ENCODE data around the gene IL34. TPM values are rescaled to one million over a fixed set of nuclear protein-coding genes. Genes with fewer than 3 reads are reported as not detected.
A peak's percentile ranks its signal among the peaks of the same experiment; 100 is the strongest.

The IL34 gene
- total and polyA plus RNA-seq, 2 of the 8 experiments (the other 6 are each of a cell fraction or from before 2014, with no cell fraction given) = 4.6 to 5.6 TPM

DNA sequence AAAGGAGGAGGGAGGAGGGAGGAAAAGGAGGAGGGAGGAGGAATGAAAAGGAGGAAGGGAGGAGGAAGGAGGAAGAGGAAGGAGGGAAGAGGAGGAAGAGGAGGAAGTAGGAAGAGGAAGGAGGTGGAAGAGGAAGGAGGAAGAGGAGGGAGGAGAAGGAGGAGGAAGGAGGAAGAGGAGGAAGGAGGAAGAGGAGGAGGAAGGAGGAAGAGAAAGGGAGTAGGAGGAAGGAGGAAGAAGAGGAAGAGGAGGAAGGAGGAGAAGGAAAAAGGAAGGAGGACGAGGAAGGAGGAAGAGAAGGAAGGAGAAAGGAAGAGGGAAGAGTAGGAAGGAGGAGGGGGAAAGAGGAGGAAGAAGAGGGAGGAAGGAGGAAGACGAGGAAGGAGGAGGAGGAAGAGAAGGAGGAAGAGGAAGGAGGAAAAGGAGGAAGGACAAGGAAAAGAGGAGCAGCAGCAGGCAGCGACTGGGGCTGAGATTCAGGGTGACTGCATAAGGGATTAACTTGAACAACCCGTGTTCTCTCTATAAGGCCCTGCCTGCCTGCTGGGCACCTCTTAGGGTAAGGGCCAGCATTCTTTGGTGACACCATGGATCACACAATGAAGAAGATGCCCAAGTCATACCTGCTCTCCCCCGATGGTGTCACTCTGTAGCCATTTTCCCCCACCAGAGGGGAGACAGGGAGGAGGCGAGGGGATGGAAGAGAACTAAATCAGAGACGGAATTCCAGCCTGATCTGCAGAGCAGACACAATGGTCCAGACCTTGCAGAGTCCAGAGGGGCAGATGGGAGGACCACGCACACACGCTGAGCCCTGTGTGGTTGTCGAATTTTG is 1.4 kb upstream of the IL34 start:
- no peak overlapping the region for H3K4ac ChIP-seq (replicated peaks; ENCODE audit: insufficient read length, low read depth, low read length)
- ChIA-PET CTCF (ENCODE audit: partially characterized antibody) (interaction anchor here (1.5 kb wide), 1 partner anchor 66 kb away, joined by 6 read pairs; no protein-coding TSS in a partner anchor), POLR2A (ENCODE audit: partially characterized antibody) (interaction anchor here (1.8 kb wide), 1 partner anchor 29 kb away, joined by 10 read pairs; no protein-coding TSS in a partner anchor)
- H3K18ac ChIP-seq (ENCODE audit: extremely low read depth, low read length) = no peak overlapping the region; the same call in 1 of the 2 replicates
- no peak overlapping the region for H3K23ac ChIP-seq (ENCODE audit: insufficient read length)
- peak overlapping the region; percentile 67; the same call in 1 of the 2 replicates for H2AK5ac ChIP-seq (ENCODE audit: low read depth, low read length)
- H3K4me3 ChIP-seq (ENCODE audit: extremely low read depth in 1 of 4, insufficient read depth in 2 of 4, low read depth in 3 of 4, low read length in 4 of 4) = no peak overlapping the region
- H4K8ac ChIP-seq (ENCODE audit: extremely low read depth, insufficient read depth, low read length) = no peak overlapping the region
- no peak overlapping the region for H3K4me2 ChIP-seq (ENCODE audit: insufficient read depth in 1 of 2, low read depth in 2 of 2, low read length in 2 of 2)
- no peak overlapping the region for H4K91ac ChIP-seq (replicated peaks; ENCODE audit: insufficient read length, low read length)
- no peak overlapping the region for H2AFZ ChIP-seq (ENCODE audit: low read length)
- 76% methylated on average over 10 of the region's 10 CpGs; no CpG with 5 or more reads in 1 of the 2 experiments for WGBS, 2 experiments (ENCODE audit: extremely low coverage in 1 of 2, insufficient coverage in 1 of 2, insufficient read length in 1 of 2, insufficient replicate concordance in 2 of 2, low coverage in 1 of 2, low lambda C conversion rate in 2 of 2, missing lambda C conversion rate in 1 of 2)
- no peaks in the 10 kb centered on the region for H3K27me3 ChIP-seq (replicated peaks in 1 of 4; ENCODE audit: control insufficient read depth in 3 of 4, extremely low read depth in 1 of 4, insufficient read depth in 3 of 4, low read length in 3 of 4)
- H3K56ac ChIP-seq (replicated peaks; ENCODE audit: insufficient read length, low read depth, low read length) = no peak overlapping the region
- no peaks in the 10 kb centered on the region for H3K79me2 ChIP-seq (ENCODE audit: control insufficient read depth in 1 of 2, insufficient read depth in 2 of 2, low read length in 2 of 2)
- 0 out of 2 replicates have a peak overlapping the region, but pooled peaks have one; percentile 10 for H2BK5ac ChIP-seq (ENCODE audit: low read depth, low read length)
- no peaks in the 10 kb centered on the region; a peak in 1 of 4 replicates for H3K9me3 ChIP-seq (ENCODE audit: insufficient read depth in 2 of 2, low read depth in 1 of 2, low read length in 1 of 2)
- no peak overlapping the region; the same call in 1 of the 2 replicates for H2BK20ac ChIP-seq (ENCODE audit: low read length)
- no peak overlapping the region for H3K14ac ChIP-seq (ENCODE audit: insufficient read length)
- FAIRE-seq (no peak), DNase-seq (ENCODE audit: low read depth in 1 of 2, low spot score in 2 of 2) (no peak)
- no peak overlapping the region for H3K27ac ChIP-seq (ENCODE audit: low read depth, low read length)
- H3K9ac ChIP-seq (replicated peaks in 1 of 4; ENCODE audit: extremely low read depth in 1 of 4, low read depth in 3 of 4, low read length in 3 of 4) = no peak overlapping the region
- no peaks in the 10 kb centered on the region for H3K79me1 ChIP-seq (ENCODE audit: low read depth, low read length)
- H2BK15ac ChIP-seq (ENCODE audit: low read length) = 0 out of 2 replicates have a peak overlapping the region, but pooled peaks have one; percentile 46
- H2BK12ac ChIP-seq (ENCODE audit: low read depth, low read length) = peak overlapping the region; percentile 68; the same call in 1 of the 2 replicates
- H4K5ac ChIP-seq (ENCODE audit: insufficient read length, low read depth, low read length) = no peak overlapping the region
- H2BK120ac ChIP-seq (replicated peaks; ENCODE audit: low read depth, low read length) = no peak overlapping the region
- H3K36me3 ChIP-seq (ENCODE audit: control insufficient read depth in 2 of 4, insufficient read depth in 4 of 4, low read length in 3 of 4) = no peaks in the 10 kb centered on the region
- no peaks in the 10 kb centered on the region; the same call in 1 of the 2 replicates for H3K23me2 ChIP-seq (ENCODE audit: low read depth, low read length)
- no peaks in the 10 kb centered on the region for H3K4me1 ChIP-seq (replicated peaks in 1 of 4; ENCODE audit: control insufficient read depth in 3 of 4, insufficient read depth in 4 of 4, low read length in 3 of 4)
- no peaks in the 10 kb centered on the region for H4K20me1 ChIP-seq (replicated peaks in 1 of 2; ENCODE audit: control insufficient read depth in 1 of 2, insufficient read depth in 2 of 2, low read length in 2 of 2)
- TF ChIP-seq RAD21 (IDR thresholded peaks at IDR 0.05 in 1 of 2, conservative IDR thresholded peaks at IDR 0.05 in 1 of 2; ENCODE audit: low read depth in 2 of 2, low read length in 2 of 2) (peak; percentile 40 to 50), CTCF (IDR thresholded peaks at IDR 0.05; ENCODE audit: control extremely low read depth in 1 of 3, insufficient read depth in 1 of 3, low read depth in 1 of 3, low read length in 3 of 3) (peak; percentile 26 to 32 (median 26); a peak in 3 of 4 replicates), TEAD4 (IDR thresholded peaks at IDR 0.05; ENCODE audit: low read depth, low read length) (no peak), SP2 (IDR thresholded peaks at IDR 0.05; ENCODE audit: low read length) (no peak), KDM4A (IDR thresholded peaks at IDR 0.05; ENCODE audit: low read depth, low read length, severe bottlenecking) (no peak), CREB1 (IDR thresholded peaks at IDR 0.05) (no peak), BACH1 (IDR thresholded peaks at IDR 0.05; ENCODE audit: low read length) (no peak), CEBPB (IDR thresholded peaks at IDR 0.05; ENCODE audit: low read depth, low read length) (no peak)

All from H1 (cell line).